Measurements from ENCODE around the gene BMP8B.

GRCh38 chr1:39782103-39782502, 6.6 kb downstream of the BMP8B start:
- TF ChIP-seq POLR2A (IDR thresholded peaks at IDR 0.05) (no peak), POLR2AphosphoS5 (IDR thresholded peaks at IDR 0.05) (no peak)
- TF ChIP-seq, protein P1, sequence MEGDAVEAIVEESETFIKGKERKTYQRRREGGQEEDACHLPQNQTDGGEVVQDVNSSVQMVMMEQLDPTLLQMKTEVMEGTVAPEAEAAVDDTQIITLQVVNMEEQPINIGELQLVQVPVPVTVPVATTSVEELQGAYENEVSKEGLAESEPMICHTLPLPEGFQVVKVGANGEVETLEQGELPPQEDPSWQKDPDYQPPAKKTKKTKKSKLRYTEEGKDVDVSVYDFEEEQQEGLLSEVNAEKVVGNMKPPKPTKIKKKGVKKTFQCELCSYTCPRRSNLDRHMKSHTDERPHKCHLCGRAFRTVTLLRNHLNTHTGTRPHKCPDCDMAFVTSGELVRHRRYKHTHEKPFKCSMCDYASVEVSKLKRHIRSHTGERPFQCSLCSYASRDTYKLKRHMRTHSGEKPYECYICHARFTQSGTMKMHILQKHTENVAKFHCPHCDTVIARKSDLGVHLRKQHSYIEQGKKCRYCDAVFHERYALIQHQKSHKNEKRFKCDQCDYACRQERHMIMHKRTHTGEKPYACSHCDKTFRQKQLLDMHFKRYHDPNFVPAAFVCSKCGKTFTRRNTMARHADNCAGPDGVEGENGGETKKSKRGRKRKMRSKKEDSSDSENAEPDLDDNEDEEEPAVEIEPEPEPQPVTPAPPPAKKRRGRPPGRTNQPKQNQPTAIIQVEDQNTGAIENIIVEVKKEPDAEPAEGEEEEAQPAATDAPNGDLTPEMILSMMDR (IDR thresholded peaks at IDR 0.05 in 8 of 11, conservative IDR thresholded peaks at IDR 0.05 in 3 of 11): no peak

Measured in spleen (tissue), 7 donors.